Measurements from ENCODE around the gene EXOSC7. TPM values are rescaled to one million over a fixed set of nuclear protein-coding genes. Genes with fewer than 3 reads are reported as not detected.

EXOSC7 gene
- total RNA-seq, 1 experiment from 2014 or later: 88.7 TPM

DNA sequence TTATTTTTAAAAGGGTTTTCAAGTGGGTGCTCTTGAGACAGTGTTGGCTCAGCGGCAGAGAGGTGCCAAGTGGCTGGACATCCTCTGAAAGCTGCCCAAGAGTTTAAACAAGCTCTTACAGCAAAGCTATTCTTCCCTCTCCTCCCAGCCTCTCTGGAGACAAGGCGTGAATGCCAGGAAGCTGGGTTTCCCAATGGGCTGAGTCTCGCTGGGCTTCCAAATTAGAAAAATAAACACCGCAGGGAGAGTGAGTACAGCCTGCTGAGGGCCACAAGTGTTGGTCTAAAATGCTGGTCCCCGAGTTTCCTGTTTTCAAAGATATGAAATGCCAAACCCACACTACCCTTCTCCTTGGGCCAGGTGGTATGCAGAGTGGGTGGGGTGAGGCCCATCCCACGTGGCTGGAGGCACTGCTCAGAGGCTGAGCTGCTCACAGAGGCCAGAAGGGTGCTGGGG, 36.4 kb upstream of the EXOSC7 start:
- no peaks in the 10 kb centered on the region for H3K27me3 Mint-ChIP-seq (ENCODE audit: low read depth)
- Histone ChIP-seq H3K14ac (ENCODE audit: insufficient read depth, low read length) (no peak overlapping the region), H4K5ac (ENCODE audit: insufficient read length, low read depth, low read length) (no peak overlapping the region), H3K4me1 (ENCODE audit: insufficient read depth, low read length) (no peaks in the 10 kb centered on the region), H4K20me1 (ENCODE audit: control insufficient read depth, insufficient read depth, insufficient read length) (no peaks in the 10 kb centered on the region), H3K9me3 (ENCODE audit: control insufficient read depth, low read depth, low read length) (no peaks in the 10 kb centered on the region), H3K4ac (ENCODE audit: low read depth, low read length) (no peak overlapping the region), H3K18ac (ENCODE audit: insufficient read length, low read depth, low read length) (no peak overlapping the region), H3K9ac (ENCODE audit: extremely low read depth, insufficient read length, low read length) (no peak overlapping the region), H3T11ph (ENCODE audit: low read length) (no peak overlapping the region), H3K23ac (ENCODE audit: insufficient read length, low read depth, low read length) (no peak overlapping the region), H4K8ac (replicated peaks; ENCODE audit: insufficient read length, low read depth, low read length) (no peak overlapping the region), H2BK5ac (ENCODE audit: insufficient read length, low read length) (no peak overlapping the region), H2BK120ac (ENCODE audit: low read depth, low read length, poor library complexity, severe bottlenecking) (no peak overlapping the region), H2BK20ac (ENCODE audit: low read depth, low read length, poor library complexity, severe bottlenecking) (no peak overlapping the region), H3K4me2 (ENCODE audit: insufficient read depth, insufficient read length, low read length) (no peak overlapping the region), H3K23me2 (ENCODE audit: insufficient read length, low read depth, low read length, poor library complexity, severe bottlenecking) (no peaks in the 10 kb centered on the region), H2BK12ac (ENCODE audit: insufficient read length, low read depth, low read length) (no peak overlapping the region), H4K91ac (ENCODE audit: insufficient read length, low read depth, low read length) (no peak overlapping the region), H3K79me2 (ENCODE audit: insufficient read depth, low read length) (no peaks in the 10 kb centered on the region), H3K56ac (ENCODE audit: insufficient read length, low read depth, low read length) (no peak overlapping the region), H2BK15ac (ENCODE audit: low read depth, low read length) (no peak overlapping the region), H2AFZ (ENCODE audit: low read length) (no peak overlapping the region), H3K27me3 (ENCODE audit: insufficient read depth, low read length) (no peaks in the 10 kb centered on the region), H3K79me1 (ENCODE audit: insufficient read depth, low read depth, low read length, poor library complexity, severe bottlenecking) (no peaks in the 10 kb centered on the region), H2AK5ac (ENCODE audit: insufficient read length, low read length) (no peak overlapping the region), H3K27ac (ENCODE audit: insufficient read length, low read depth, low read length) (no peak overlapping the region)
- TF ChIP-seq, protein P1, sequence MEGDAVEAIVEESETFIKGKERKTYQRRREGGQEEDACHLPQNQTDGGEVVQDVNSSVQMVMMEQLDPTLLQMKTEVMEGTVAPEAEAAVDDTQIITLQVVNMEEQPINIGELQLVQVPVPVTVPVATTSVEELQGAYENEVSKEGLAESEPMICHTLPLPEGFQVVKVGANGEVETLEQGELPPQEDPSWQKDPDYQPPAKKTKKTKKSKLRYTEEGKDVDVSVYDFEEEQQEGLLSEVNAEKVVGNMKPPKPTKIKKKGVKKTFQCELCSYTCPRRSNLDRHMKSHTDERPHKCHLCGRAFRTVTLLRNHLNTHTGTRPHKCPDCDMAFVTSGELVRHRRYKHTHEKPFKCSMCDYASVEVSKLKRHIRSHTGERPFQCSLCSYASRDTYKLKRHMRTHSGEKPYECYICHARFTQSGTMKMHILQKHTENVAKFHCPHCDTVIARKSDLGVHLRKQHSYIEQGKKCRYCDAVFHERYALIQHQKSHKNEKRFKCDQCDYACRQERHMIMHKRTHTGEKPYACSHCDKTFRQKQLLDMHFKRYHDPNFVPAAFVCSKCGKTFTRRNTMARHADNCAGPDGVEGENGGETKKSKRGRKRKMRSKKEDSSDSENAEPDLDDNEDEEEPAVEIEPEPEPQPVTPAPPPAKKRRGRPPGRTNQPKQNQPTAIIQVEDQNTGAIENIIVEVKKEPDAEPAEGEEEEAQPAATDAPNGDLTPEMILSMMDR (conservative IDR thresholded peaks at IDR 0.05): no peak
- no peak overlapping the region; a peak in 1 of 7 replicates for H3K27ac Mint-ChIP-seq
- WGBS (ENCODE audit: extremely low coverage, insufficient read length, low lambda C conversion rate): no CpG with 5 or more reads among the region's 6 CpGs
- peaks cover 28 to 65% (median 64%) of the 10 kb centered on the region in 3 experiments; a peak in 6 of 7 replicates for H3K36me3 Mint-ChIP-seq (ENCODE audit: insufficient read depth in 1 of 3, low read depth in 3 of 3)
- no peak for DNase-seq
- no peaks in the 10 kb centered on the region for H3K4me1 Mint-ChIP-seq
- H3K9me3 Mint-ChIP-seq: no peaks in the 10 kb centered on the region
- H3K4me3 Mint-ChIP-seq: no peak overlapping the region
